ENCODE measurements around the gene IPO13.

IPO13 gene

DNA sequence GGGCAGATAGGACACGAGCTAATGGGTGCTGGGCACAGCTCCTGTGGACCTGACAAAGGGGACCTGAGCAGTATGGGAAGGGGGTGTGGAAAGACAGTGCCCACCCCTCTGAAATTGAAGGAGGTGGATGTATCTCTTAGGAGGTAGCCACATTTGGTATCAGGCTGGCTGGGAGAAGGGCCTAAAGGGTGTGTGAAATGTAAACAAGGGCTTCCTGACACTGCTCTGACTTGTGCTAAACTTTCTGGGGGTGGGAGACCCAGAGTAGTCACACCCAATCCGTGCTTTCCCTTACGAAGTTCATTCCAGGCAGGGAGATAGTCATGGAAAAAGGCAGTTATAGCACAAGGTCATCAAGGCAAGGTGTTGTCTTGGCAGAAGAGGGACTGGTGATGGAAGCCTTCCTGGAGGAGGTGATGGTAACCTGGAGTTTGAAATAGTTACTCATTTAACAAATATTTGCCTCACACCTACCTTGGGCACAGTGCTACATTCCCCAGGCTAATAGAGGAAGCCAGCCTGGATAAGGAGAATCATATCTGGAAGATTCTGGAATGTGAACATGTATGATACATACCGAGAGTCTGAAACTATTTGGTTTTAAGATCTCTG lies 39.3 kb downstream of the IPO13 start:
- DNase-seq (ENCODE audit: low read depth, low spot score) = no peak
- TF ChIP-seq YY1 (IDR thresholded peaks at IDR 0.05; ENCODE audit: insufficient read depth, insufficient read length) = no peak
- no peak for TF ChIP-seq SUZ12 (IDR thresholded peaks at IDR 0.05; ENCODE audit: extremely low read depth, insufficient read depth, insufficient read length)
- no peak for TF ChIP-seq ZNF274 (IDR thresholded peaks at IDR 0.05; ENCODE audit: low read depth, low read length)
- no peak overlapping the region for H3K9ac ChIP-seq (ENCODE audit: insufficient read length, low read depth)
- peaks cover 12% of the 10 kb centered on the region for H3K4me1 ChIP-seq (ENCODE audit: insufficient read depth, insufficient read length)
- no peaks in the 10 kb centered on the region for H3K9me3 ChIP-seq (ENCODE audit: insufficient read depth, low read length)
- no peaks in the 10 kb centered on the region for H3K27me3 ChIP-seq (ENCODE audit: insufficient read depth, insufficient read length)
- no peak overlapping the region for H3K4me3 ChIP-seq (ENCODE audit: insufficient read length, low read depth)
- peaks cover 75% of the 10 kb centered on the region for H3K36me3 ChIP-seq (ENCODE audit: insufficient read depth, insufficient read length, low read length)

DNA sequence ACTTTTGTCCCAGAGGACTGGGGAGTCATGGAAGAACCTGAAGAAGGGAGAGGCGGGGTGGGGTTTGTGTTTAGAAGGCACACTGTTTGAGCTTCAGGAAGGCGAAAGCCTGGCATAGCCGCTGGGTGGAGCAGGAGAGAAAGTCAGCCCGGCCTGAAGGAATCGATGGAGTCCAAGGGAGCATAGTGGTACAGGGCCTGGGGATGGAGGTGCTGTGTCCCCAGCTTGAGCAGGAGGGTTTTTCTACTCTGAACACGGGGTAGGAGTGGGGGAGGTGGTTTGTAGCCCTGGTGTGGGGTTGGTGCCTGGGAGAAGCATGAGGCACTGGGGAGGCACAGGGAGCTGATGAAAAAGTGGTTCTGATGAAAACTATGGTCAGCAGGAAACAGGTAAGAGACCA lies 40.0 kb downstream of the IPO13 start:
- DNase-seq (ENCODE audit: low read depth, low spot score) = no peak
- Histone ChIP-seq H3K4me1 (ENCODE audit: insufficient read depth, insufficient read length) (peaks cover 9% of the 10 kb centered on the region), H3K36me3 (ENCODE audit: insufficient read depth, insufficient read length, low read length) (peaks cover 69% of the 10 kb centered on the region), H3K9ac (ENCODE audit: insufficient read length, low read depth) (peak overlapping the region; percentile 11), H3K4me3 (ENCODE audit: insufficient read length, low read depth) (no peak overlapping the region), H3K27me3 (ENCODE audit: insufficient read depth, insufficient read length) (no peaks in the 10 kb centered on the region), H3K9me3 (ENCODE audit: insufficient read depth, low read length) (no peaks in the 10 kb centered on the region)
- no peak for TF ChIP-seq ZNF274 (IDR thresholded peaks at IDR 0.05; ENCODE audit: low read depth, low read length)
- no peak for TF ChIP-seq YY1 (IDR thresholded peaks at IDR 0.05; ENCODE audit: insufficient read depth, insufficient read length)
- TF ChIP-seq SUZ12 (IDR thresholded peaks at IDR 0.05; ENCODE audit: extremely low read depth, insufficient read depth, insufficient read length) = no peak

DNA sequence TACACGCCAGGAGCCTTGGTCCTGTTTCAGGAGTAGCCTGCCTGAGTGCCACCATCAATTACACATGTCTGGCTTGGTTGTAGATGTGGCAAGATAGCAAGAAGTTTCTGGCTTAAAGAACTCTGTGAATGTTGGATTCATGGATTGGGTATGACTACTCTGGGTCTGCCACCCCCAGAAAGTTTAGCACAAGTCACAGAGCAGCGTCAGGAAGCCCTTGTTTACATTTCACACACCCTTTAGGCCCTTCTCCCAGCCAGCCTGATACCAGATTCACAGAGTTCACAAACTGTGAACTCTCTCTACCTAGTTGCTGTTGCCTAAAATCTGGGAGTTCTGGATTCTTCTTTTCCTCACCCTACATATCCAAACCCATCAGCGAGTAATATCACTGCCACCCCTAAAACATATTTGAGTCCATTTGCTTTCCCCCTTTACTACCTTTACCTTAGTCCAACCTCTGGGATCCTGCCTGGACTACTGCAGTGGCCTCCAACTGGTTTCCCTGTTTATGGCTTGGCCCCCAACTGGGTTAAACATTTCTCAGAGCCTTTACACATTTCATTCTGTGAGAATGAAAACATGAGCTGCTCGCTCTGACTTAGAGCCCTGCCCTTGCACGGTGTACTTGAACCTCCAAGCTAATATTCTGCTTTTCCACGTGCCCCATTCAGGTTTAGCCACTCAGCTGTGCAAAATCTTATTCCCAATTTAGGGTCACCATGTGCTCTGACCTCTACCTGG lies 40.6 kb downstream of the IPO13 start:
- H3K4me3 ChIP-seq (ENCODE audit: insufficient read length, low read depth) = no peak overlapping the region
- H3K4me1 ChIP-seq (ENCODE audit: insufficient read depth, insufficient read length) = peaks cover 10% of the 10 kb centered on the region
- H3K9me3 ChIP-seq (ENCODE audit: insufficient read depth, low read length) = no peaks in the 10 kb centered on the region
- peak overlapping the region; percentile 11 for H3K9ac ChIP-seq (ENCODE audit: insufficient read length, low read depth)
- H3K36me3 ChIP-seq (ENCODE audit: insufficient read depth, insufficient read length, low read length) = peaks cover 62% of the 10 kb centered on the region
- no peak for TF ChIP-seq ZNF274 (IDR thresholded peaks at IDR 0.05; ENCODE audit: low read depth, low read length)
- TF ChIP-seq SUZ12 (IDR thresholded peaks at IDR 0.05; ENCODE audit: extremely low read depth, insufficient read depth, insufficient read length) = no peak
- no peak for TF ChIP-seq YY1 (IDR thresholded peaks at IDR 0.05; ENCODE audit: insufficient read depth, insufficient read length)
- DNase-seq (ENCODE audit: low read depth, low spot score) = no peak
- no peaks in the 10 kb centered on the region for H3K27me3 ChIP-seq (ENCODE audit: insufficient read depth, insufficient read length)

- TF ChIP-seq ZNF274 (IDR thresholded peaks at IDR 0.05; ENCODE audit: low read depth, low read length) = no peak
- no peak for TF ChIP-seq YY1 (IDR thresholded peaks at IDR 0.05; ENCODE audit: insufficient read depth, insufficient read length)
- TF ChIP-seq SUZ12 (IDR thresholded peaks at IDR 0.05; ENCODE audit: extremely low read depth, insufficient read depth, insufficient read length) = no peak
- Histone ChIP-seq H3K36me3 (ENCODE audit: insufficient read depth, insufficient read length, low read length) (peaks cover 31% of the 10 kb centered on the region), H3K4me1 (ENCODE audit: insufficient read depth, insufficient read length) (peaks cover 18% of the 10 kb centered on the region), H3K27me3 (ENCODE audit: insufficient read depth, insufficient read length) (no peaks in the 10 kb centered on the region), H3K9me3 (ENCODE audit: insufficient read depth, low read length) (no peaks in the 10 kb centered on the region), H3K4me3 (ENCODE audit: insufficient read length, low read depth) (peak overlapping the region; percentile 79), H3K9ac (ENCODE audit: insufficient read length, low read depth) (peak overlapping the region; percentile 91)
- DNase-seq (ENCODE audit: low read depth, low spot score) = no peak
Measured at GRCh38 chr1:43990271-43991199, 43.8 kb downstream of the IPO13 start.

- H3K27me3 ChIP-seq (ENCODE audit: insufficient read depth, insufficient read length) = no peaks in the 10 kb centered on the region
- H3K4me1 ChIP-seq (ENCODE audit: insufficient read depth, insufficient read length) = peaks cover 18% of the 10 kb centered on the region
- H3K9me3 ChIP-seq (ENCODE audit: insufficient read depth, low read length) = no peaks in the 10 kb centered on the region
- no peak for TF ChIP-seq ZNF274 (IDR thresholded peaks at IDR 0.05; ENCODE audit: low read depth, low read length)
- no peak for TF ChIP-seq YY1 (IDR thresholded peaks at IDR 0.05; ENCODE audit: insufficient read depth, insufficient read length)
- no peak for TF ChIP-seq SUZ12 (IDR thresholded peaks at IDR 0.05; ENCODE audit: extremely low read depth, insufficient read depth, insufficient read length)
- peak overlapping the region; percentile 79 for H3K4me3 ChIP-seq (ENCODE audit: insufficient read length, low read depth)
- peaks cover 31% of the 10 kb centered on the region for H3K36me3 ChIP-seq (ENCODE audit: insufficient read depth, insufficient read length, low read length)
- no peak for DNase-seq (ENCODE audit: low read depth, low spot score)
- H3K9ac ChIP-seq (ENCODE audit: insufficient read length, low read depth) = peak overlapping the region; percentile 91
Measured at GRCh38 chr1:43991200-43991475, 44.4 kb downstream of the IPO13 start.

DNA sequence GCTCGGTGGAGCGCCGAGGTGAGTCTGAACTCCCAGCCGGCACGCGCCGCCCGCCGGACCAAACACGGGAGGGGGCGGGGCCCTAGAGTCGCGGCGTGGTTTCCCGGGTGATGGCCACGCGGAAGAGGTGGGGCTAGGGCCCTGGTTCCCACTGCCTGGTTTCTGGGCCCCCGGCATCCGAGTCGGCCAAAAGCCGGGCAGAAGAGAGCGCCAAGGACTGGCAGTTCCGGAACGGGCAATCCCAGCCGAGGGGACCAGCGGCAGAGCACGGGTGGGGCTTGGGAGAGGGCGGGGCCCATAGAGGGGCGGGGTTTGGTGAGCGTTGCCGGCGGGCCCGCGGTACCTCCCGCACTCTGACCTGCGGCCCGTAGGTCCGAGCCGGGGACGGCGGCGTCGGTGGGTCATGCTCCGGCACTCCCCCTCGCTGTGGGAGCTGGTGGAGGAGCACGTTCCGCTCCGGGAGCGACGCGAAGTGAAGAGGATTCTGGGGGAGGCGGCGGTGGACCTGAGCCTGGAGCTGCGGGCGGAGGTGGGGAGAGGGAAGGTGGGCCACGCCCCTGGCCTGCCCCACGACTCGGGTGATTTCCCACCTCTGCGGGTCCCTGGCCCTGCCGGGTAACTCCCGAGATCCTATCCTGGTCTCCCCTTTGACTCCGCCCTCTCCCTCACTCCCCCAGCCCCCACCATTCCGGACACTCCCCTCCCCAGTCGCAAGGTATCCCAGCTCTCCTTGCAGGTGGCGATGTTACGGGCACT lies 44.9 kb downstream of the IPO13 start, which contains the start of gene CCDC24:
TSS of gene CCDC24 (plus strand) at position 124 of the 756 bp plus-strand sequence. CDS start at position 404, 280 bp downstream.
- DNase-seq (ENCODE audit: low read depth, low spot score) = no peak
- H3K36me3 ChIP-seq (ENCODE audit: insufficient read depth, insufficient read length, low read length) = peaks cover 27% of the 10 kb centered on the region
- no peak for TF ChIP-seq ZNF274 (IDR thresholded peaks at IDR 0.05; ENCODE audit: low read depth, low read length)
- no peak for TF ChIP-seq SUZ12 (IDR thresholded peaks at IDR 0.05; ENCODE audit: extremely low read depth, insufficient read depth, insufficient read length)
- no peak for TF ChIP-seq YY1 (IDR thresholded peaks at IDR 0.05; ENCODE audit: insufficient read depth, insufficient read length)
- H3K27me3 ChIP-seq (ENCODE audit: insufficient read depth, insufficient read length) = no peaks in the 10 kb centered on the region
- peak within 1 kb of the TSS; percentile 91 for H3K9ac ChIP-seq (ENCODE audit: insufficient read length, low read depth)
- H3K4me3 ChIP-seq (ENCODE audit: insufficient read length, low read depth) = peak within 1 kb of the TSS; percentile 79
- H3K9me3 ChIP-seq (ENCODE audit: insufficient read depth, low read length) = no peaks in the 10 kb centered on the region
- H3K4me1 ChIP-seq (ENCODE audit: insufficient read depth, insufficient read length) = peaks cover 18% of the 10 kb centered on the region

Measured in NT2/D1 (cell line).